Ishikawa (cell line): ENCODE measurements around the gene XRCC5.

ENCODE experiments used
- CEBPB ChIP-seq: IDR thresholded peaks from 2 replicates; pipeline ENCODE4 v1.6.1; 2012
- CREB1 ChIP-seq: IDR thresholded peaks from 2 replicates; pipeline ENCODE4 v1.6.1; 2012; ENCODE audit warnings: low read depth
- EGR1 ChIP-seq: IDR thresholded peaks from 2 replicates; pipeline ENCODE4 v1.6.1; 2012
- EP300 ChIP-seq: IDR thresholded peaks from 2 replicates; pipeline ENCODE4 v1.6.1; 2012; ENCODE audit warnings: borderline replicate concordance
- FOXM1 ChIP-seq: IDR thresholded peaks from 2 replicates; pipeline ENCODE4 v1.6.1; 2012; ENCODE audit warnings: low read depth, borderline replicate concordance
- NFIC ChIP-seq: IDR thresholded peaks from 2 replicates; pipeline ENCODE4 v1.6.1; 2012
- RAD21 ChIP-seq: IDR thresholded peaks from 2 replicates; pipeline ENCODE4 v1.6.1; 2012; ENCODE audit warnings: low read depth
- TAF1 ChIP-seq: IDR thresholded peaks from 2 replicates; pipeline ENCODE4 v1.6.1; 2012; ENCODE audit warnings: low read depth, mild to moderate bottlenecking
- TCF12 ChIP-seq: IDR thresholded peaks from 2 replicates; pipeline ENCODE4 v1.6.1; 2012; ENCODE audit warnings: low read depth
- TEAD4 ChIP-seq: IDR thresholded peaks from 2 replicates; pipeline ENCODE4 v1.6.1; 2012
- USF1 ChIP-seq: IDR thresholded peaks from 2 replicates; pipeline ENCODE4 v1.6.1; 2012
- YY1 ChIP-seq: IDR thresholded peaks from 2 replicates; pipeline ENCODE4 v1.6.1; 2012; ENCODE audit warnings: low read depth
- ZBTB7A ChIP-seq: IDR thresholded peaks from 2 replicates; pipeline ENCODE4 v1.6.1; 2012; ENCODE audit warnings: low read depth
- TF ChIP-seq, protein P1 (sequence below): IDR thresholded peaks from 2 replicates; pipeline ENCODE4 v1.6.1; 2012
- TF ChIP-seq, protein P2 (sequence below): IDR thresholded peaks from 2 replicates; pipeline ENCODE4 v1.6.1; 2012; ENCODE audit warnings: low read depth, mild to moderate bottlenecking

Gene XRCC5

GRCh38 chr2:216118474-216118873, 9.3 kb downstream of the XRCC5 start:
- no peak for TF ChIP-seq YY1
- TF ChIP-seq CEBPB: no peak
- TF ChIP-seq TAF1: no peak
- no peak for TF ChIP-seq EP300
- TF ChIP-seq CREB1: no peak
- no peak for TF ChIP-seq EGR1
- TF ChIP-seq TEAD4: no peak
- no peak for TF ChIP-seq RAD21
- TF ChIP-seq, protein P1, sequence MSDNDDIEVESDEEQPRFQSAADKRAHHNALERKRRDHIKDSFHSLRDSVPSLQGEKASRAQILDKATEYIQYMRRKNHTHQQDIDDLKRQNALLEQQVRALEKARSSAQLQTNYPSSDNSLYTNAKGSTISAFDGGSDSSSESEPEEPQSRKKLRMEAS: no peak
- TF ChIP-seq NFIC: no peak
- no peak for TF ChIP-seq ZBTB7A
- TF ChIP-seq USF1: no peak
- no peak for TF ChIP-seq TCF12
- no peak for TF ChIP-seq FOXM1
- TF ChIP-seq, protein P2, sequence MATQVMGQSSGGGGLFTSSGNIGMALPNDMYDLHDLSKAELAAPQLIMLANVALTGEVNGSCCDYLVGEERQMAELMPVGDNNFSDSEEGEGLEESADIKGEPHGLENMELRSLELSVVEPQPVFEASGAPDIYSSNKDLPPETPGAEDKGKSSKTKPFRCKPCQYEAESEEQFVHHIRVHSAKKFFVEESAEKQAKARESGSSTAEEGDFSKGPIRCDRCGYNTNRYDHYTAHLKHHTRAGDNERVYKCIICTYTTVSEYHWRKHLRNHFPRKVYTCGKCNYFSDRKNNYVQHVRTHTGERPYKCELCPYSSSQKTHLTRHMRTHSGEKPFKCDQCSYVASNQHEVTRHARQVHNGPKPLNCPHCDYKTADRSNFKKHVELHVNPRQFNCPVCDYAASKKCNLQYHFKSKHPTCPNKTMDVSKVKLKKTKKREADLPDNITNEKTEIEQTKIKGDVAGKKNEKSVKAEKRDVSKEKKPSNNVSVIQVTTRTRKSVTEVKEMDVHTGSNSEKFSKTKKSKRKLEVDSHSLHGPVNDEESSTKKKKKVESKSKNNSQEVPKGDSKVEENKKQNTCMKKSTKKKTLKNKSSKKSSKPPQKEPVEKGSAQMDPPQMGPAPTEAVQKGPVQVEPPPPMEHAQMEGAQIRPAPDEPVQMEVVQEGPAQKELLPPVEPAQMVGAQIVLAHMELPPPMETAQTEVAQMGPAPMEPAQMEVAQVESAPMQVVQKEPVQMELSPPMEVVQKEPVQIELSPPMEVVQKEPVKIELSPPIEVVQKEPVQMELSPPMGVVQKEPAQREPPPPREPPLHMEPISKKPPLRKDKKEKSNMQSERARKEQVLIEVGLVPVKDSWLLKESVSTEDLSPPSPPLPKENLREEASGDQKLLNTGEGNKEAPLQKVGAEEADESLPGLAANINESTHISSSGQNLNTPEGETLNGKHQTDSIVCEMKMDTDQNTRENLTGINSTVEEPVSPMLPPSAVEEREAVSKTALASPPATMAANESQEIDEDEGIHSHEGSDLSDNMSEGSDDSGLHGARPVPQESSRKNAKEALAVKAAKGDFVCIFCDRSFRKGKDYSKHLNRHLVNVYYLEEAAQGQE: no peak

DNA sequence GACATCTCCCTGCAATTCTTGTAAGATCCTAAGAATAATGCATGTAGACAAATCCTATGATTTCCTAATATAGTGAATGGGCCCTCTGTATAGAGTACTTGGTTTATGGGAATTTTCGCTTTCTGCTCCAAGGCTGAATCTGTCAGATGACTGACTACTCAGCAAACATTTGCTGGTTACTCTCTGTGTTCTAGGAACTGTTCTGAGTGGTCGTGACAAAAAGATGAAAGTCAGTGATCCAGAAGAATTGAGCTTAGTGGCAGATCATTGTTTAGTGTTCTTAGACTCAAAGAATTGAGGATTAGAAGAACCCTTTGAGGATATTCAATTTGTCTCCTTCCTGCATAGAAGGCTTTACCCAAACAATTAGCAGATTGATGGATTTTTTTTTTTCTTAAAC, 10.0 kb downstream of the XRCC5 start:
- TF ChIP-seq NFIC (no peak), ZBTB7A (no peak), EGR1 (no peak), TCF12 (no peak), TEAD4 (no peak), RAD21 (no peak), YY1 (no peak), EP300 (no peak)
- TF ChIP-seq, protein P2: no peak
- TF ChIP-seq, protein P1: no peak

- TF ChIP-seq CREB1 (no peak), EP300 (no peak), FOXM1 (no peak), TEAD4 (no peak), YY1 (no peak), NFIC (no peak), EGR1 (no peak), ZBTB7A (no peak), USF1 (no peak)
- TF ChIP-seq, protein P2: no peak
These were observed 10.8 kb downstream of the XRCC5 start for GRCh38 chr2:216119986-216120385.

DNA sequence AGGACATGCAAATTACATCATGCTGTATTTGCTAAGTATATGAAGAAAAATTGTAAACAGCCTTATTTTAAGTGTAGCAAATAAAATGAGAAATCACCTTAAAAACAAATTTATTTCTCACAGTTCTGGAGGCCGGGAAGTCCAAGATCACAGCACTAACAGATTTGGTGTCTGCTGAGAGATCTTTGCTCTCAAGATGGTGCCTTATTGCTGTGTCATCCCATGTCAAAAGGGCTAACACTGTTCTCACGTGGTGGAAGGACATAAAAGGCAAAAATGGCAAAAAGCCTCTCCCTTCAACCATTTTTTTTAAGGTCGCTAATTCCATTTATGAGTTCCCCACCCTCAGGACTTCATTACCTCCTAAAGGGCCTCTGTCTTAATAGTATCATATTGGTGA, 12.1 kb downstream of the XRCC5 start:
- TF ChIP-seq NFIC (no peak), USF1 (no peak), CEBPB (no peak), TEAD4 (no peak), RAD21 (no peak), EP300 (no peak), FOXM1 (no peak), YY1 (no peak), TAF1 (no peak), CREB1 (no peak), TCF12 (no peak), ZBTB7A (no peak), EGR1 (no peak)
- TF ChIP-seq, protein P2: no peak
- TF ChIP-seq, protein P1: no peak
